ENCODE data around the gene CUL4A.

The CUL4A gene

DNA sequence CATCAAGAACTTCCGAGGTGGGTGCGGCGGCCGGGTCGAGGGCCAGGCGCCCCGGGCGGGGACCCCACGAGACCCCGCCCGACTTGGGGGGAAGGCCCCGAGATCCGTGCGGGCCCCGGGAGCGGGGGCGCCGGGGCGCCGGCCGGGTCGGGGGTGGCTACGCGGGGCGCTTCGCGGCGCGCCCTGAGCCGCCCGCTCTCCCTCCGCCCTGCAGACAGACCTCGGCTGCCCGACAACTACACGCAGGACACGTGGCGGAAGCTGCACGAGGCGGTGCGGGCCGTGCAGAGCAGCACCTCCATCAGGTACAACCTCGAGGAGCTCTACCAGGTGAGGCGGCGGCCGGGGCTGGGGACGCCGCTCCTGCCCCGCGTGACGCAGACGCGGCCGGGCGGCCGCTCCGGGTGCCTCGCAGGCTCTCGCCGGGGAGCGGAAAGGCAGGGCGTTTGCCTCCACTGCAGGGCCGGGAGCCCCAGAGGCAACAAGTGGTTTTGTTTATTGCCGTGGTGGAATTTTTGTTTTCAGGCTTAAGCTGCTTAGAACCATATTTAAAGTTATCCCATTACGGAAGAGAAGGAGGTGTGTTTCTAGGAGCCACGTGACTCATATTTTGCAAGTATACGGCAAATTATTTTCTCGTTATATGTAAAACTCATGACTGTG lies 477 bp downstream of the CUL4A start:
- ATAC-seq, result peak; percentile 20
- TF ChIP-seq PATZ1 (CRISPR knock-in tag; IDR thresholded peaks at IDR 0.05; ENCODE audit: borderline replicate concordance) (no peak), ZFP3 (CRISPR knock-in tag; IDR thresholded peaks at IDR 0.05) (0 out of 2 replicates have a peak, but pooled peaks have one; percentile 30)

GRCh38 chr13:113210833-113211232 lies 1.4 kb downstream of the CUL4A start:
- ATAC-seq, result no peak
- TF ChIP-seq ISL1 (CRISPR knock-in tag; IDR thresholded peaks at IDR 0.05) (no peak), RARB (CRISPR knock-in tag; IDR thresholded peaks at IDR 0.05) (no peak), ZNF70 (CRISPR knock-in tag; IDR thresholded peaks at IDR 0.05) (no peak), ZNF565 (CRISPR knock-in tag; conservative IDR thresholded peaks at IDR 0.05; ENCODE audit: low read depth) (no peak), ZFP30 (CRISPR knock-in tag; IDR thresholded peaks at IDR 0.05) (no peak), ESRRG (CRISPR knock-in tag; IDR thresholded peaks at IDR 0.05) (no peak), SNAI2 (CRISPR knock-in tag; IDR thresholded peaks at IDR 0.05) (no peak), ZFP3 (CRISPR knock-in tag; IDR thresholded peaks at IDR 0.05) (no peak), ARNTL (CRISPR knock-in tag; IDR thresholded peaks at IDR 0.05; ENCODE audit: borderline replicate concordance, low read depth) (no peak), ZNF8 (CRISPR knock-in tag; IDR thresholded peaks at IDR 0.05) (no peak), ZC3H10 (CRISPR knock-in tag; IDR thresholded peaks at IDR 0.05) (no peak), TSHZ2 (CRISPR knock-in tag; IDR thresholded peaks at IDR 0.05) (no peak)
- TF ChIP-seq, protein P1, sequence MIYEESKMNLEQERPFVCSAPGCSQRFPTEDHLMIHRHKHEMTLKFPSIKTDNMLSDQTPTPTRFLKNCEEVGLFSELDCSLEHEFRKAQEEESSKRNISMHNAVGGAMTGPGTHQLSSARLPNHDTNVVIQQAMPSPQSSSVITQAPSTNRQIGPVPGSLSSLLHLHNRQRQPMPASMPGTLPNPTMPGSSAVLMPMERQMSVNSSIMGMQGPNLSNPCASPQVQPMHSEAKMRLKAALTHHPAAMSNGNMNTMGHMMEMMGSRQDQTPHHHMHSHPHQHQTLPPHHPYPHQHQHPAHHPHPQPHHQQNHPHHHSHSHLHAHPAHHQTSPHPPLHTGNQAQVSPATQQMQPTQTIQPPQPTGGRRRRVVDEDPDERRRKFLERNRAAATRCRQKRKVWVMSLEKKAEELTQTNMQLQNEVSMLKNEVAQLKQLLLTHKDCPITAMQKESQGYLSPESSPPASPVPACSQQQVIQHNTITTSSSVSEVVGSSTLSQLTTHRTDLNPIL (CRISPR knock-in tag; IDR thresholded peaks at IDR 0.05; ENCODE audit: low read depth), result no peak
- TF ChIP-seq, protein P2, sequence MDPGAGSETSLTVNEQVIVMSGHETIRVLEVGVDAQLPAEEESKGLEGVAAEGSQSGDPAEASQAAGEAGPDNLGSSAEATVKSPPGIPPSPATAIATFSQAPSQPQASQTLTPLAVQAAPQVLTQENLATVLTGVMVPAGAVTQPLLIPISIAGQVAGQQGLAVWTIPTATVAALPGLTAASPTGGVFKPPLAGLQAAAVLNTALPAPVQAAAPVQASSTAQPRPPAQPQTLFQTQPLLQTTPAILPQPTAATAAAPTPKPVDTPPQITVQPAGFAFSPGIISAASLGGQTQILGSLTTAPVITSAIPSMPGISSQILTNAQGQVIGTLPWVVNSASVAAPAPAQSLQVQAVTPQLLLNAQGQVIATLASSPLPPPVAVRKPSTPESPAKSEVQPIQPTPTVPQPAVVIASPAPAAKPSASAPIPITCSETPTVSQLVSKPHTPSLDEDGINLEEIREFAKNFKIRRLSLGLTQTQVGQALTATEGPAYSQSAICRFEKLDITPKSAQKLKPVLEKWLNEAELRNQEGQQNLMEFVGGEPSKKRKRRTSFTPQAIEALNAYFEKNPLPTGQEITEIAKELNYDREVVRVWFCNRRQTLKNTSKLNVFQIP (CRISPR knock-in tag; IDR thresholded peaks at IDR 0.05; ENCODE audit: borderline replicate concordance, low read depth), result no peak

GRCh38 chr13:113211774-113212173 lies 2.4 kb downstream of the CUL4A start:
- no peak for TF ChIP-seq BACH2 (CRISPR knock-in tag; IDR thresholded peaks at IDR 0.05; ENCODE audit: borderline replicate concordance)
- no peak for TF ChIP-seq ESRRG (CRISPR knock-in tag; IDR thresholded peaks at IDR 0.05)
- no peak for TF ChIP-seq ARNTL (CRISPR knock-in tag; IDR thresholded peaks at IDR 0.05; ENCODE audit: borderline replicate concordance, low read depth)
- TF ChIP-seq SNAI2 (CRISPR knock-in tag; IDR thresholded peaks at IDR 0.05), result no peak
- TF ChIP-seq ZNF565 (CRISPR knock-in tag; conservative IDR thresholded peaks at IDR 0.05; ENCODE audit: low read depth), result no peak
- no peak for TF ChIP-seq ISL1 (CRISPR knock-in tag; IDR thresholded peaks at IDR 0.05)
- TF ChIP-seq OSR1 (CRISPR knock-in tag; IDR thresholded peaks at IDR 0.05), result no peak
- TF ChIP-seq GLIS3 (CRISPR knock-in tag; IDR thresholded peaks at IDR 0.05), result no peak
- TF ChIP-seq, protein P1 (CRISPR knock-in tag; IDR thresholded peaks at IDR 0.05; ENCODE audit: low read depth), result no peak
- TF ChIP-seq PATZ1 (CRISPR knock-in tag; IDR thresholded peaks at IDR 0.05; ENCODE audit: borderline replicate concordance), result no peak
- TF ChIP-seq, protein P3, sequence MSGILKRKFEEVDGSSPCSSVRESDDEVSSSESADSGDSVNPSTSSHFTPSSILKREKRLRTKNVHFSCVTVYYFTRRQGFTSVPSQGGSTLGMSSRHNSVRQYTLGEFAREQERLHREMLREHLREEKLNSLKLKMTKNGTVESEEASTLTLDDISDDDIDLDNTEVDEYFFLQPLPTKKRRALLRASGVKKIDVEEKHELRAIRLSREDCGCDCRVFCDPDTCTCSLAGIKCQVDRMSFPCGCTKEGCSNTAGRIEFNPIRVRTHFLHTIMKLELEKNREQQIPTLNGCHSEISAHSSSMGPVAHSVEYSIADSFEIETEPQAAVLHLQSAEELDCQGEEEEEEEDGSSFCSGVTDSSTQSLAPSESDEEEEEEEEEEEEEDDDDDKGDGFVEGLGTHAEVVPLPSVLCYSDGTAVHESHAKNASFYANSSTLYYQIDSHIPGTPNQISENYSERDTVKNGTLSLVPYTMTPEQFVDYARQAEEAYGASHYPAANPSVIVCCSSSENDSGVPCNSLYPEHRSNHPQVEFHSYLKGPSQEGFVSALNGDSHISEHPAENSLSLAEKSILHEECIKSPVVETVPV (CRISPR knock-in tag; IDR thresholded peaks at IDR 0.05), result no peak
- TF ChIP-seq TOX (CRISPR knock-in tag; IDR thresholded peaks at IDR 0.05; ENCODE audit: borderline replicate concordance), result no peak
- TF ChIP-seq PPARA (CRISPR knock-in tag; IDR thresholded peaks at IDR 0.05; ENCODE audit: borderline replicate concordance), result no peak
- TF ChIP-seq ZFP30 (CRISPR knock-in tag; IDR thresholded peaks at IDR 0.05), result no peak
- TF ChIP-seq ZNF70 (CRISPR knock-in tag; IDR thresholded peaks at IDR 0.05), result no peak
- TF ChIP-seq TSHZ2 (CRISPR knock-in tag; IDR thresholded peaks at IDR 0.05), result no peak
- no peak for ATAC-seq

Data from SK-N-SH treated with all-trans-retinoic acid at 6 μM for 48 hours (cell line).